H54 (cell line): ENCODE measurements around the gene PHETA2.
"Not testable (repeated sequence)": the region's sequence is repeated elsewhere in the genome, so short reads cannot be mapped to it uniquely, and the experiment has no call there.

Experiments used
- DNase-seq: peaks from one replicate; pipeline ENCODE4 v3.0.0; 2011; ENCODE audit warnings: low spot score, mixed read lengths; ENCODE audit not compliant: insufficient read length
- FAIRE-seq: peaks from 3 replicates; lab custom pipeline; 2011; peaks lifted over from hg19 to GRCh38; lab: Jason Lieb, UNC
- POLR2A ChIP-seq: IDR thresholded peaks from 2 replicates; pipeline ENCODE4 v1.6.1; 2011; ENCODE audit warnings: low read depth, mild to moderate bottlenecking, low read length

Gene PHETA2

DNA sequence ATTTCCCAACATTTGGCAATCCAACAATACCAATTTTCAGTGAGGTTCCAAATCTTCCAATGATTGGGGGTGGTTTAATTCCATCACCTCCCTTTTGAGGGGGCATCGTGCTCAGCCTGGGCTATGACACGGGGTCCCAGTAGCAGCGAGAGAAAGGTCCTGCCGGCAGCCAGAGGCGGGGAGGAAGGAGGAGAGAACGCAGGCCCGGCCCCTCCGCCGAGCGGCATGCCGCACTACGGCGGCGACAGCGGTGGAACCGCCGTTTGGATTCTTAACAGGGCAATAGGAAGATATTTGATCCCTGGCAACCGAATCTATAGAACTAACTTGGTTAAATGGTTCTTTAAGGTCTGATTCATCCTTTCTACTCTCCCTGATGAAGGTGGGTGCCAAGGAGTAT, 34.8 kb downstream of the PHETA2 start:
- FAIRE-seq (no peak), DNase-seq (no peak)
- no peak for TF ChIP-seq POLR2A

DNA sequence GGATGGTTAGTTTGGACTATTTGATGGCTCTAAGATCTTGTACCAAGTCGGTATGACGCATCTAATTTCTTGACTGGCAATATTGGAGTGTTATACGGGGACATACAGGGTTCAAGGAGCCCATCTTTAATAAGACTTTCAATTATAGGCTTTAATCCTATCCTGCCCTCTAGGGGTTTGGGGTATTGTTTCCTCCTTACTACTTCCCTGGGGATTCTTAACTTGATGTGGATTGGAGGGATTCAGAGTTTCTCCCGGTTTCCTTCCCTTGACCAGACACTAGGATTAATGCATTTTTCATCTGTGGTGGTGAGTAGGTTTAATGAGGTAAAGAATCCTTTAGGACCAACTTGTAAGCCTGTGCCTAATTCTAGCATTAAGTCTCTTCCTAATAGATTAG, 37.8 kb downstream of the PHETA2 start:
- DNase-seq (no peak), FAIRE-seq (no peak)
- TF ChIP-seq POLR2A, result no peak

- not testable (repeated sequence) for DNase-seq, FAIRE-seq
Observed at GRCh38 chr22:42112793-42113192, 38.7 kb downstream of the PHETA2 start.

- FAIRE-seq, result no peak
- TF ChIP-seq POLR2A, result no peak
- DNase-seq, result no peak
Observed at GRCh38 chr22:42114721-42115120, 40.7 kb downstream of the PHETA2 start.

GRCh38 chr22:42115420-42115830, 41.4 kb downstream of the PHETA2 start:
- FAIRE-seq, DNase-seq: not testable (repeated sequence)

GRCh38 chr22:42116848-42117424, 42.9 kb downstream of the PHETA2 start:
- DNase-seq (no peak), FAIRE-seq (no peak)
- TF ChIP-seq POLR2A, result no peak

GRCh38 chr22:42120231-42121021, 46.4 kb downstream of the PHETA2 start:
- not testable (repeated sequence) for DNase-seq, FAIRE-seq

DNA sequence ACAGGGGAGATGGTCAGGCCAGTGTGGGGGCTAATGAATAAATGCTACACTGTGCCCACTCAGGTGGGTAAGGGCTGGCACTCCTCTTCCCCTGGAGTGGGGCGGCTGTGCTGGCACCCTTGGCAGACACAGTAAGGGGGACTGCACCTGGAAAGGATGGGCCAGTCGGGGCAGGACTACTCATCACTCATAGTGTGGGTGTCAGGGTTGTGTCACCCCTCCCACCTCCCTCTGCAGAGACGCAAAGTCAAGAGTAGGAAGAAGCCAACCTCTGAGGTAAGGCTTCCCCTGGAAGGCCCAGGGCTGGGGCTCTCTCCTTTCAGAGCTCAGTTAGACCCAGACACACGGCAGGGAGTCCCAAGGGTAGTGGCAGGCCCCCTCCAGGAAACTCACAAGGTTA, 49.5 kb downstream of the PHETA2 start:
- DNase-seq, FAIRE-seq: not testable (repeated sequence)

GRCh38 chr22:42127606-42128005, 53.6 kb downstream of the PHETA2 start:
- FAIRE-seq (no peak), DNase-seq (no peak)
- TF ChIP-seq POLR2A, result no peak

DNA sequence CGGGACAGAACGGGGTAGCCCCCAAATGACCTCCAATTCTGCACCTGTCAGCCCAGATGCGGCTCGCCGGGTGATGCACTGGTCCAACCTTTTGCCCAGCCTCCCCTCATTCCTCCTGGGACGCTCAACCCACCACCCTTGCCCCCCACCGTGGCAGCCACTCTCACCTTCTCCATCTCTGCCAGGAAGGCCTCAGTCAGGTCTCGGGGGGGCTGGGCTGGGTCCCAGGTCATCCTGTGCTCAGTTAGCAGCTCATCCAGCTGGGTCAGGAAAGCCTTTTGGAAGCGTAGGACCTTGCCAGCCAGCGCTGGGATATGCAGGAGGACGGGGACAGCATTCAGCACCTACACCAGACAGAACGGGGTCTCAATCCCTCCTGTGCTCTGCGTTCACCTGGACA, 54.0 kb downstream of the PHETA2 start:
- not testable (repeated sequence) for FAIRE-seq, DNase-seq
